Measurements from ENCODE around the gene PRMT7.

PRMT7 gene

DNA sequence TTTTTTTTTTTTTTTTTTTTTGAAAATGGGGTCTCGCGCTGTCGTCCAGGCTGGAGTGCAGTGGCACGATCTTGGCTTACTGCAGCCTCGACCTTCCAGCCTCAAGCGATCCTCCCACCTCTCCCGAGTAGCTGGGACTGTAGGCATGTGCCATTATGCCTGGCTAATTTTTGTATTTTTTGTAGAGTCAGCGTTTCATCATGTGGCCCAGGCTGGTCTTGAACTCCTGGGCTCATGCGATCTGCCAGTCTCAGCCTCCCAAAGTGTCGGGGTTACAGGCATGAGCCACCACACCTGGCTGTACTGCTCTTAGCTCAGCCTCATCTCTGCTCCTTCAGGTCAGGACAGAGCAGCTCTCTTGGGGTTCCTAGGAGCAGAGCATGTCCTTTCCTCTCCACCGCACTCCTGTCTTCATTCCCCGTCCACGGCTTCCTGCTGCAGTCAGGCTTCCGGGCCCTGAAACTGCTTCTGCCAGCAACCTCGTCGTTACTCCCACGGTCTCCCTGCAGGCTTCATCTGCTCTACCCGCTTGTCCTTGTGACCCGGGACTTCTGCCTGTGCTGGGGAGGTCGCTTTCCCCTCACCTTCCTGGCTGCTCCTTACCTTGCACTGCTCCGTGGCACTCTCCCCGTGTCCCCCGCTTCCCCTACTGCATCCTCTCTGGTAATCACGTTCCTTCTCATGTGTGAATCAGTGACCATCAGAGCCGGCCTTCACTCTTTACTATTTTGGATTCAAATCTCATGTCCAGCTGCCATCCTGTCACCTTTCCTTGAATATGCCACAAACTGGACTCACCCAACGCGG lies 38.0 kb downstream of the PRMT7 start:
- no peak for DNase-seq (ENCODE audit: low read depth)
- TF ChIP-seq, protein P1, sequence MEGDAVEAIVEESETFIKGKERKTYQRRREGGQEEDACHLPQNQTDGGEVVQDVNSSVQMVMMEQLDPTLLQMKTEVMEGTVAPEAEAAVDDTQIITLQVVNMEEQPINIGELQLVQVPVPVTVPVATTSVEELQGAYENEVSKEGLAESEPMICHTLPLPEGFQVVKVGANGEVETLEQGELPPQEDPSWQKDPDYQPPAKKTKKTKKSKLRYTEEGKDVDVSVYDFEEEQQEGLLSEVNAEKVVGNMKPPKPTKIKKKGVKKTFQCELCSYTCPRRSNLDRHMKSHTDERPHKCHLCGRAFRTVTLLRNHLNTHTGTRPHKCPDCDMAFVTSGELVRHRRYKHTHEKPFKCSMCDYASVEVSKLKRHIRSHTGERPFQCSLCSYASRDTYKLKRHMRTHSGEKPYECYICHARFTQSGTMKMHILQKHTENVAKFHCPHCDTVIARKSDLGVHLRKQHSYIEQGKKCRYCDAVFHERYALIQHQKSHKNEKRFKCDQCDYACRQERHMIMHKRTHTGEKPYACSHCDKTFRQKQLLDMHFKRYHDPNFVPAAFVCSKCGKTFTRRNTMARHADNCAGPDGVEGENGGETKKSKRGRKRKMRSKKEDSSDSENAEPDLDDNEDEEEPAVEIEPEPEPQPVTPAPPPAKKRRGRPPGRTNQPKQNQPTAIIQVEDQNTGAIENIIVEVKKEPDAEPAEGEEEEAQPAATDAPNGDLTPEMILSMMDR (conservative IDR thresholded peaks at IDR 0.05; ENCODE audit: low read length) = no peak
- no peak overlapping the region for H3K4me3 ChIP-seq (ENCODE audit: low read length)

DNA sequence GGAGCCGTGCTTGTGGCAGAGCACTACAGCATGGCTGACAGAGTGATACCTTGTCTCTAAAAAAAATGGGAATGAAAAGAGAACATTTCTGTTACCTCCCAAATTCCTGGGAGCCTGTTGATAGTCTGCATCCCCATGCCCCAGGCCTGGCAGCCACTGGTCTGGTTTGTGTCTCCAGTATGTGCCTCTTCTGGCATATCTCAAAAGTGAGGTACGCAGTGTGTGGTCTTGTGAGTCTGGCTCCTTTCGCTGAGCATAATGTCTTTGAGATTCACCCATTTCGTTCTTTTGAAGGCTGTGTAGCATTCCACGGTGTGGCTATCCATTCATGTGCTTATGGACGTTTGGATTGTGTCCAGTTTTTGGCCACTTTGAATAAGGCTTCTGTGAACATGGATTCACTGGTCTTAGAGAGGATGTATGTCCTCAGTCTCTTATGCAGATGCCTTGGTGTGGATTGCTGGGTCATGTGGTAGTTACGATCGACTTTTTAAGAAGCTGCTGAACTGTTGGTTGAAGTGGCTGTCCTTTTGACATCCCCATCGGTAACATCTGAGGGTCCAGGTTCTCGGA lies 39.1 kb downstream of the PRMT7 start:
- TF ChIP-seq, protein P1 (conservative IDR thresholded peaks at IDR 0.05; ENCODE audit: low read length) = no peak
- no peak overlapping the region for H3K4me3 ChIP-seq (ENCODE audit: low read length)
- no peak for DNase-seq (ENCODE audit: low read depth)

GRCh38 chr16:68350813-68351350 lies 40.1 kb downstream of the PRMT7 start:
- TF ChIP-seq, protein P1 (conservative IDR thresholded peaks at IDR 0.05; ENCODE audit: low read length) = no peak
- no peak for DNase-seq (ENCODE audit: low read depth)

DNA sequence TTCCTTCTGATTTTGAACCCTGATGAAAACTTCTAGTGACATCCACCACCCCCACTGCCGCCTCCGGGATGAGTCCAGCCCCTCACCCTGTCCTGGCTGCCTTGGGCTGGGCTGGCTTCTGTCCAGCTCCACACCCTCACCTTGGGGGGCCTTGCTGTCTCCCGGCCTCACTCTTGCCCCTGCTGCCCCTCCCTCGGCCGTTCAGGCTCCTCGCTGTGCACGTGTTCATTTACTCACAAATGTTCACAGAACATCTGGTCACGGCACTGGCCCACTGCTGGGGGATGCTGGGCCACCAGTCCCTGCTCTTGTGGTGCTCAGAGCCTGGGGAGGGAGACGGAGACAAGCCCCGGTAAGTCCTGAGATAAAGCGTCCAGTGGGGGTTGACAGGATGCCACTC lies 40.6 kb downstream of the PRMT7 start:
- DNase-seq (ENCODE audit: low read depth) = no peak
- H3K4me3 ChIP-seq (ENCODE audit: low read length) = no peak overlapping the region
- TF ChIP-seq, protein P1 (conservative IDR thresholded peaks at IDR 0.05; ENCODE audit: low read length) = no peak

More at GRCh38 chr16:68350813-68351350, 40.1 kb downstream of the PRMT7 start:
- no peak overlapping the region for H3K4me3 ChIP-seq (ENCODE audit: low read length)

DNA sequence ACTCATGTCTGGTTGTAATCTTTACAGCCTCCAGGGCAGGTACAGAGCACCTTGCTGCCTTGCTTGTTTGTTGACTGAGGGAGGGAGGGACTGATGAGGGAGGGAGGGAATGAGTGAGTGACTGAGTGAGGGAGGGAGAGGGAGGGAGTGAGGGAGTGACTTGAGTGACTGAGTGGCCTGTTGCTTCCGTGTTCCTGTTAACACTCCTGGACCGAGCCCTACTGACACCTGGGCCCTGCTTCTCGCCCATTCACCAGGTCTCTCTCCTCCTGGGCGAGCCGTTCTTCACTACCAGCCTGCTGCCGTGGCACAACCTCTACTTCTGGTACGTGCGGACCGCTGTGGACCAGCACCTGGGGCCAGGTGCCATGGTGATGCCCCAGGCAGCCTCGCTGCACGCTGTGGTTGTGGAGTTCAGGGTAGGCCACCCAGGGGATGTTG lies 41.2 kb downstream of the PRMT7 start:
- no peak overlapping the region for H3K4me3 ChIP-seq (ENCODE audit: low read length)
- DNase-seq (ENCODE audit: low read depth) = no peak
- TF ChIP-seq, protein P1 (conservative IDR thresholded peaks at IDR 0.05; ENCODE audit: low read length) = no peak

DNA sequence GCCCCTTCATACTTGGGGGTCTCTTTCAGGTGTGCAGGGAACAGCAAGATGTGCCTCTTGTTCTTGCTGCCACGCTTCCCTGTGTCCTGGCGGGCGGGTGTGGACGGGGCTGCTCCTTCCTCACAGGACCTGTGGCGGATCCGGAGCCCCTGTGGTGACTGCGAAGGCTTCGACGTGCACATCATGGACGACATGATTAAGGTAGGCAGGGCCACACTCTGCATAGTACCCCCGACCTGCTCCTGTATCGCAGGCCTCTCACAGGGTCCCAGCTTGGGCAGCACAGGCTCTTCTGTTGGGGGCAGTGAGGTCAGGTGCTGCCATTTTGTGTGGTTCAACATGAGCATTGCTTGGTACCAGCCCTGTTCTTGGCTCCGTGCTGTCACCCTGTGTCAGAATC lies 42.5 kb downstream of the PRMT7 start:
- DNase-seq (ENCODE audit: low read depth) = no peak
- H3K4me3 ChIP-seq (ENCODE audit: low read length) = no peak overlapping the region
- TF ChIP-seq, protein P1 (conservative IDR thresholded peaks at IDR 0.05; ENCODE audit: low read length) = no peak

DNA sequence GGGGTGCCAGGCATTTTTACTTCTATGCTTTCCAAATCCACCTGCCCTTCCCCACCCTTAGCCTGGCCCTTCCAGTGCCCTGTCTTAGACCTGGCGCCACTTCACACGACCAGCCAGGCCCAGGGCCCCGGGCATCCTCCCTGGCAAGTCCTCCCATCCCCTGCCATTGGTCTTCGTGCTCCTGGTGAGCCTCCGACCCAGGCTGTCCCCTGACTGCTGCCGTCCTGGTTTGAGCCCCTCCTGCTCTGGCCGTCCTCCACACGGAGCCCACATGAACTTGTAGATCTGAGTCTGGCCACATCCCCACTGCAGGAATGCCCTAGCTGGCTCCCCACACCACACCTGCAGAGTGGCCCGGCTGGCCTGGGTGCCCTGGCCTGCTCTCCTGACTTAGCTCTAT lies 44.0 kb downstream of the PRMT7 start:
- DNase-seq (ENCODE audit: low read depth) = no peak
- H3K4me3 ChIP-seq (ENCODE audit: low read length) = no peak overlapping the region
- TF ChIP-seq, protein P1 (conservative IDR thresholded peaks at IDR 0.05; ENCODE audit: low read length) = no peak
